Measurements from ENCODE around the gene DLK2. TPM values are rescaled to one million over a fixed set of nuclear protein-coding genes. Genes with fewer than 3 reads are reported as not detected.

Gene DLK2
- total and polyA plus RNA-seq, 12 donors, result 0.28 to 5.1 (median 1.8) TPM; not detected in 1

DNA sequence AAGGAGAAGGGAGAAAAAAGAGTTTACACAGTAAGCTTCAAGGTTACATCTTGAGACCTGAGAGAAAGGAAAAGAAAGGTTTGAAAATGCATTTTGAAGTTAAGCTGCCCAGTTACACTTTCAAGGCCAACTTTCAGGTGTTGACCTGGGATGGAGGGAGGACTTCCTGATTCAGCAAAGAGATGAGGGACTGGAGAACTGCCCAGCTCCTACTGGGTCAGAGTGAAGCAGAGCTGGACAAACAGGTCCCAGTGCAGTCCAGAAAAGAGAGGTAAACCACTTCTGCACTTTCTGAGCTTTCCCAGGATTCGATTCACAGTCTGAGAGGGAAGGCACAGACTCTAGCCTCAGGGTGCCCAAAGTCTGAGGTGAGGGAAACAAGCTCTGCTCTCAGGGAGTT lies 16.1 kb upstream of the DLK2 start:
- peaks cover 0 to 37% (median 5%) of the 10 kb centered on the region in 9 donors for H3K4me1 ChIP-seq
- H3K9me3 ChIP-seq, result no peaks in the 10 kb centered on the region
- 76 to 87% methylated on average over 1 of the region's 1 CpG for WGBS, 2 donors
- H3K36me3 ChIP-seq, result no peaks in the 10 kb centered on the region
- intact Hi-C loops (cut with DNase I), result no loop called here
- TF ChIP-seq, protein P1, sequence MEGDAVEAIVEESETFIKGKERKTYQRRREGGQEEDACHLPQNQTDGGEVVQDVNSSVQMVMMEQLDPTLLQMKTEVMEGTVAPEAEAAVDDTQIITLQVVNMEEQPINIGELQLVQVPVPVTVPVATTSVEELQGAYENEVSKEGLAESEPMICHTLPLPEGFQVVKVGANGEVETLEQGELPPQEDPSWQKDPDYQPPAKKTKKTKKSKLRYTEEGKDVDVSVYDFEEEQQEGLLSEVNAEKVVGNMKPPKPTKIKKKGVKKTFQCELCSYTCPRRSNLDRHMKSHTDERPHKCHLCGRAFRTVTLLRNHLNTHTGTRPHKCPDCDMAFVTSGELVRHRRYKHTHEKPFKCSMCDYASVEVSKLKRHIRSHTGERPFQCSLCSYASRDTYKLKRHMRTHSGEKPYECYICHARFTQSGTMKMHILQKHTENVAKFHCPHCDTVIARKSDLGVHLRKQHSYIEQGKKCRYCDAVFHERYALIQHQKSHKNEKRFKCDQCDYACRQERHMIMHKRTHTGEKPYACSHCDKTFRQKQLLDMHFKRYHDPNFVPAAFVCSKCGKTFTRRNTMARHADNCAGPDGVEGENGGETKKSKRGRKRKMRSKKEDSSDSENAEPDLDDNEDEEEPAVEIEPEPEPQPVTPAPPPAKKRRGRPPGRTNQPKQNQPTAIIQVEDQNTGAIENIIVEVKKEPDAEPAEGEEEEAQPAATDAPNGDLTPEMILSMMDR (IDR thresholded peaks at IDR 0.05), result no peak
- no peak overlapping the region for H3K4me3 ChIP-seq
- peaks cover 0 to 3% (median 0%) of the 10 kb centered on the region in 7 donors for H3K27me3 ChIP-seq
- DNase-seq (no peak), ATAC-seq (no peak)
- no peak overlapping the region for H3K27ac ChIP-seq

DNA sequence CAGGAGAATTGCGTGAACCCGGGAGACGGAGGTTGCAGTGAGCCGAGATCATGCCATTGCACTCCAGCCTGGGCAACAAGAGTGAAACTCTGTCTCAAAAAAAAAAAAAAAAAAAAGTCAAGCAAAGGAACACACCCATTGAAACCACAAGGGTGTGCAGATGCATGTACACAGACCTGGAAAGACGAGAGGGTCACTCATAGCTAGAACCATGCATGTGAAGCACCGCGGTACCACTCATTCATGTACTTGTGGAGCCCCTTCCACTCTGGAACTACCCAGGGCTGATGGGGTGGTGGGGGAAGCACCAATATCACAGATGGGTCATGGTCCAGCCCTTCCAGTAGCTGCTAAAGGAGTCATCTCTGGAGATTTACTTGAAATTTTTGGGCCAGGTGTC lies 14.6 kb upstream of the DLK2 start:
- H3K36me3 ChIP-seq, result no peaks in the 10 kb centered on the region
- peaks cover 0 to 3% (median 0%) of the 10 kb centered on the region in 7 donors for H3K27me3 ChIP-seq
- TF ChIP-seq, protein P1 (IDR thresholded peaks at IDR 0.05), result no peak
- no peaks in the 10 kb centered on the region for H3K9me3 ChIP-seq
- intact Hi-C loops (cut with DNase I), result loop anchor here in 1 of 10 donors (5.0 kb wide), 1 partner anchor 37 kb away; no protein-coding TSS in a partner anchor
- WGBS, 2 donors, result 92 to 94% methylated on average over 7 of the region's 7 CpGs
- peak overlapping the region in 3 of 10 donors; percentile 75 to 90 (median 87) for H3K27ac ChIP-seq
- DNase-seq (no peak), ATAC-seq (no peak)
- H3K4me3 ChIP-seq, result no peak overlapping the region
- H3K4me1 ChIP-seq, result peaks cover 0 to 37% (median 5%) of the 10 kb centered on the region in 9 donors

DNA sequence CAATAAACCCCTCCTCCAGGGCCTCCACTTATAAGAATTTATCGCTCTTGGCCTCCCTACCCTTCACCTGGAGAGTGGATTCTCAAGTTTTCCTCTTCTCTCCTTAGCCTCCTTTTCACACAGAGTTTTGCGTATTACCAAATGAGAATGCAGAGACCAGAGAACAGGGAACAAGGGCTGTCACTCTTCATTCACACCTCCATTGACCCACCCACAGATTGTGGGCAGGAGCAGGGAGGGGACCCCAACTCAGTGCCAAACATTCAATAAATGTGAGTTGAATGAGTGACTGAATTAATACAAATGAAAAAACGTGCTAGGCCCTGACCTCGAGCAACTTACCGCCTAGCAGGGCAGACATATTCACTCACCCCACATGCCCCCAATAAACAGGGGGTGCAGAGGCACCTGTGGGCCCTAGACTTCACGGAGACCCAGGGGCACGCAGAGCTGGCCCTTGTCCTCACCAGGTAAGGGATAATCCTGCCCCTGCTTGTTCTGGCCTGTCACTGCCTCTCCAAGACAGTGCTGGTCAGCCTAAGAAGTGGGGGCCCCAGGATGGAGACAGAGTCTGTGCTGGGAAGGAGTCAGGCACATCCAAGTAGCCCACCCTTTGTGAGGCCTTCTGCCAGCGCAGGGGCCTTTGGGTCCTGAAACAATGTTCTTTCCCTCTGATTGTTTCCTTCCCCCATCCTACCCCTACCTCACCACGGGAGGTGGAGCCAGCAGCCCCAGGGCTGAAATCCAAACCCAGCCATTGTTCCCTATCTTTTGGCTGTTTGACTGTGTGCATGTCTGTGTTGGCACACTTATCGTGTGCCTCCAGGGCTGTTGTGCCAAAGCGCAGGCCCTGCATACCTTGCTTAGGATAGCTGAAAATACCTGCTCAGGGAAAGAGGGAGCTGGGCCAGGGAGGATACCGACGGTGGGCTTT lies 13.7 kb upstream of the DLK2 start:
- ATAC-seq (peak; percentile 77 to 95 (median 88)), DNase-seq (peak; percentile 45 to 51)
- H3K4me1 ChIP-seq, result peaks cover 0 to 37% (median 5%) of the 10 kb centered on the region in 9 donors
- WGBS, 2 donors, result 50 to 59% methylated on average over 13 of the region's 13 CpGs
- H3K27ac ChIP-seq, result peak overlapping the region in 9 of 10 donors; percentile 28 to 90 (median 73)
- intact Hi-C loops (cut with DNase I), result loop anchor here in 1 of 10 donors (5.0 kb wide), 1 partner anchor 38 kb away; no protein-coding TSS in a partner anchor
- no peaks in the 10 kb centered on the region for H3K9me3 ChIP-seq
- H3K36me3 ChIP-seq, result no peaks in the 10 kb centered on the region
- H3K27me3 ChIP-seq, result peaks cover 0 to 6% (median 0%) of the 10 kb centered on the region in 7 donors
- TF ChIP-seq, protein P1 (IDR thresholded peaks at IDR 0.05), result no peak
- H3K4me3 ChIP-seq, result no peak overlapping the region

DNA sequence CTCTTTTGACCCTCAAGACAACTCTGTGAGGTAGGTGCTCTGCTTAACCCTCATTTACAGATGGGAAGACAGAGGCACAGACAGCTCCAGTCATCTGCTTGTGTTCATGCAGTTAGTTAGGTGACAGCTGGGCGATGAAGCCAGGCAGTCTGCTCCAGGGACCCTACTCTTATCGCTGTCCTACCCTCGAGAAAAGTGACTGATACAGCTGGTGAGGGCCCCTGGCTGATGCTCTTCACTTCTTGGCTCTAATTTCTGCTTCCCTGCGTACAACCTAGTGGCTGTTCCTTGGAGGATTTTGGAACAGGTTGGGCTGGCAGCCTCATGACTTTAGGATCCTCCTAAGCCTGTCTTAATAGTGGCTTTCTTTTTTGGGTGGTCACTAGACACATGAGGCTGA lies 12.9 kb upstream of the DLK2 start:
- WGBS, 2 donors, result 36 to 51% methylated on average over 4 of the region's 4 CpGs
- ATAC-seq (peak in 5 of 8 donors; percentile 18 to 58 (median 26)), DNase-seq (no peak)
- H3K27ac ChIP-seq, result peak overlapping the region in 7 of 10 donors; percentile 39 to 90 (median 75)
- H3K4me1 ChIP-seq, result peaks cover 0 to 37% (median 5%) of the 10 kb centered on the region in 9 donors
- intact Hi-C loops (cut with DNase I), result loop anchor here in 1 of 10 donors (5.0 kb wide), 1 partner anchor 39 kb away; no protein-coding TSS in a partner anchor
- H3K36me3 ChIP-seq, result no peaks in the 10 kb centered on the region
- peaks cover 0 to 12% (median 4%) of the 10 kb centered on the region in 7 donors for H3K27me3 ChIP-seq
- TF ChIP-seq, protein P1 (IDR thresholded peaks at IDR 0.05), result no peak
- H3K4me3 ChIP-seq, result no peak overlapping the region
- H3K9me3 ChIP-seq, result no peaks in the 10 kb centered on the region
